ENCODE results near the gene LAMP5.

LAMP5 gene

DNA sequence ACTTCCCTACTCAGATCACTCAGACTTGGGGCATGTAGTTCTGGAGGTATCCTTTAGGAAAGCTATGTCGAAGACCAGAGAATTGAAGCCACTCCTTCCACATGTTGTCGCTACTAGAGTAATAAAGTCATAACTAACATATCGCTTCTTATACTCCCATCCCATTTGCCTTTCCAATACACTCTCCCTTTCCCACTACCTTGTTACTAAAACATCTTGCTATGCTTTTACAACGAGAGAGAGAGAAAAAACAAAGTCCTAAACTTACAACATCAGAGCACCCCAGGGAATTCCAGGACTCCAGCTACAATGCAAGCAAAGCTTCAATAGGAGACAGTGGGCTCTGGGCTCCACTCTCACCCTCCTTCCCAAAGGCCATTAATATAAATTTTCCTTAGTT, 5.1 kb upstream of the LAMP5 start:
- TF ChIP-seq, protein P1, sequence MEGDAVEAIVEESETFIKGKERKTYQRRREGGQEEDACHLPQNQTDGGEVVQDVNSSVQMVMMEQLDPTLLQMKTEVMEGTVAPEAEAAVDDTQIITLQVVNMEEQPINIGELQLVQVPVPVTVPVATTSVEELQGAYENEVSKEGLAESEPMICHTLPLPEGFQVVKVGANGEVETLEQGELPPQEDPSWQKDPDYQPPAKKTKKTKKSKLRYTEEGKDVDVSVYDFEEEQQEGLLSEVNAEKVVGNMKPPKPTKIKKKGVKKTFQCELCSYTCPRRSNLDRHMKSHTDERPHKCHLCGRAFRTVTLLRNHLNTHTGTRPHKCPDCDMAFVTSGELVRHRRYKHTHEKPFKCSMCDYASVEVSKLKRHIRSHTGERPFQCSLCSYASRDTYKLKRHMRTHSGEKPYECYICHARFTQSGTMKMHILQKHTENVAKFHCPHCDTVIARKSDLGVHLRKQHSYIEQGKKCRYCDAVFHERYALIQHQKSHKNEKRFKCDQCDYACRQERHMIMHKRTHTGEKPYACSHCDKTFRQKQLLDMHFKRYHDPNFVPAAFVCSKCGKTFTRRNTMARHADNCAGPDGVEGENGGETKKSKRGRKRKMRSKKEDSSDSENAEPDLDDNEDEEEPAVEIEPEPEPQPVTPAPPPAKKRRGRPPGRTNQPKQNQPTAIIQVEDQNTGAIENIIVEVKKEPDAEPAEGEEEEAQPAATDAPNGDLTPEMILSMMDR (IDR thresholded peaks at IDR 0.05) = no peak
- TF ChIP-seq ZFX (IDR thresholded peaks at IDR 0.05; ENCODE audit: borderline replicate concordance) = no peak

DNA sequence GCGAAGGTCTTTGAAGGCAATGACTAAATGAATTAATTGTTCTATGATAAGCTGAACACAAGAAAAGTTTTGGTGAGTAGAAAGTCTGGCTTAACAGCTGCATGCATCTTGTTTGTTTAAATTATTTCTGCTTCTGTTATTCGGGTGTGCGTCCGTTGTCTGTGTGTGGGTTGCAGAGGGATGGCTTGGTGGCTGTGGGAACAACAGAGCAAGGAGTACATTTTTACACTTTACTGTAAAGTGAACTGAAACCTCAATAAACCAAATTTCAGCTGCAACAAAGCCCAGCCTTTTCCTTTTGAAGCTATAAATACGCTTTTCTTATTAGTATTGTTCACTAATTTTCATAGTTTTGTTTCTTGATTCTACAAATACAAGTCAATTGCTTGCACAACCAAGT, 3.5 kb upstream of the LAMP5 start:
- no peak overlapping the region for H3K27ac ChIP-seq
- no peak for TF ChIP-seq ZFX (IDR thresholded peaks at IDR 0.05; ENCODE audit: borderline replicate concordance)
- TF ChIP-seq, protein P1 (IDR thresholded peaks at IDR 0.05) = no peak

More for the DNA sequence above, 5.1 kb upstream of the LAMP5 start:
- no peak overlapping the region for H3K27ac ChIP-seq

DNA sequence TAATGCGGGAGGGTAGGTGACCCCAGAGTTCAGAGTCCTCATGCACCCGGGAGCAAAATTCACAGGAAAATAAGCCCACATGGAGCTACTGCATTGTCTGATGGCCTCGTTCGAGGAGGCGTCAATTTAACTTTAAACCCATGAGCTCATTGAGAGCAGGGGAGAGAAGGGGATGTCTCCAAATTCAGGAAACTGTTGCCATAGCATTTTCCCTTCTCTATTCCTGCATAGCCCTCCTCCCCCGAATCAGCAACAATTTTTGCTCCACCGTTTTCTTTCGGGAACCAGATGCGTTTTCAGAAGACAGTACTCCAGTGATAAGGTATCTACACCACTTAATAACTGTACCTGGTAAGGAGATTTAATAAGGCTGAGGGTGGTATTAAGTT, 324 bp upstream of the LAMP5 start:
- H3K27ac ChIP-seq = no peak overlapping the region
- TF ChIP-seq, protein P1 (IDR thresholded peaks at IDR 0.05) = no peak
- TF ChIP-seq ZFX (IDR thresholded peaks at IDR 0.05; ENCODE audit: borderline replicate concordance) = no peak

DNA sequence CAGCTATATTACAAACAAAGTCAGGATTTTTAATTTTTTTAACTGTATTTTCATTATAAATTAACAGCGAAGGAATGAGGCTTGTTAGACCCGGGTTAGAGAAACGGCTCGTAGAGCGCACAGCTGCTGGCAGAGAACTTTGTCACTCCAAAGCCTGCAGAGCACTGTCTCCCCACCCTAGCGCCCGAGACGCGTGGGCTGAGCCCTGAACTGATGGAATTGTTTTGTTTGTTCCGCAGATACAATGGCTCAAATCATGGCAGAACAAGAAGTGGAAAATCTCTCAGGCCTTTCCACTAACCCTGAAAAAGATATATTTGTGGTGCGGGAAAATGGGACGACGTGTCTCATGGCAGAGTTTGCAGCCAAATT, 810 bp downstream of the LAMP5 start:
- TF ChIP-seq ZFX (IDR thresholded peaks at IDR 0.05; ENCODE audit: borderline replicate concordance) = no peak
- TF ChIP-seq, protein P1 (IDR thresholded peaks at IDR 0.05) = no peak

DNA sequence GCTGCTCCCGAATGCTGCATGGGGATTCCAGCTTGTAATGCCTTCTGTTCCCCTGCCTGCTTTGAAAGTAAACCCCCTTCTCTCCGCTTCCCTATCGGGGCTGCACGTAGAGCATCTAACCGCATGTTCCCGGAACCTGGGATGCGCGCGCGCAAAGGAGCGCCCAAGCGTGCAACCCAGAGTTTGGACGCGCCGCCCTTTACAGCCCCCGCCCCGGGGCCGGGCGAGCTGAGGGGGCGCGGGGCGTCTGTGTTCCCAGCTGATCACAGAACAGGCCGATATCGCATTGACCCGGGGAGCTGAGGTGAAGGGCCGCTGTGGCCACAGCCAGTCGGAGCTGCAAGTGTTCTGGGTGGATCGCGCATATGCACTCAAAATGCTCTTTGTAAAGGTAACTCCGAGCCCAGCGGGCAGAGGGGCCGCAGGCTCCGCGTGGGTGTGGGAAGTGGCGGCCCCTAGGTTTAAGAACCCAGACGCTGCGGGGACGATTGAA, 1.4 kb downstream of the LAMP5 start:
- H3K27ac ChIP-seq = no peak overlapping the region
- TF ChIP-seq, protein P1 (IDR thresholded peaks at IDR 0.05) = no peak
- TF ChIP-seq ZFX (IDR thresholded peaks at IDR 0.05; ENCODE audit: borderline replicate concordance) = no peak

More for the DNA sequence above, 810 bp downstream of the LAMP5 start:
- H3K27ac ChIP-seq = no peak overlapping the region

DNA sequence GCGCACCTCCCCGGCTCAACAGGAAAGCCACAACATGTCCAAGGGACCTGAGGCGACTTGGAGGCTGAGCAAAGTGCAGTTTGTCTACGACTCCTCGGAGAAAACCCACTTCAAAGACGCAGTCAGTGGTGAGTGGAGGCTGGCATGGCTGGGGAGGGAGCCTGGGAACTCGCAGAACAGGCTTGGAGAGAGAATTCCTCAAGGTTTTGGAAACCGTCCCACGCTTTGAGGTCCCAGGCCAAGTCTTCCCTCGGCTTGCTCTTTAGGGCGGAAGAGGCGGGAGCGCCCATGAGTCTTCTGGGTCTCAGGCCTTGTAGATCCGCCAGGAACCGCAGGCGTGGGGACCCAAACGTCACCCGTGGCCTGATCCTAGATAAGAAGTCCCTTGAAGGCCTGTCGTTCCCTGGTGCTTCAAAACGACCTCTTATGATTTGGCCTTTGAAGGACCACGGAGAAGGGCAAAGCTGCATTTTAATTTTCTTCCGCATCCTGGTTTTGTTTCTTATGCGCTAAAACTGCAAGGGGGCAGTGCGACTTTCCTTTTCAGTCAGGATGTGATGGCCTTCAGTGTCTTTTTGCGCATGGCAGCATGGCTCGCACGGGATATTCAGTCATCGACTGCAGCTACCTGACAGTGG, 2.0 kb downstream of the LAMP5 start:
- TF ChIP-seq ZFX (IDR thresholded peaks at IDR 0.05; ENCODE audit: borderline replicate concordance) = no peak
- TF ChIP-seq, protein P1 (IDR thresholded peaks at IDR 0.05) = no peak
- H3K27ac ChIP-seq = no peak overlapping the region

DNA sequence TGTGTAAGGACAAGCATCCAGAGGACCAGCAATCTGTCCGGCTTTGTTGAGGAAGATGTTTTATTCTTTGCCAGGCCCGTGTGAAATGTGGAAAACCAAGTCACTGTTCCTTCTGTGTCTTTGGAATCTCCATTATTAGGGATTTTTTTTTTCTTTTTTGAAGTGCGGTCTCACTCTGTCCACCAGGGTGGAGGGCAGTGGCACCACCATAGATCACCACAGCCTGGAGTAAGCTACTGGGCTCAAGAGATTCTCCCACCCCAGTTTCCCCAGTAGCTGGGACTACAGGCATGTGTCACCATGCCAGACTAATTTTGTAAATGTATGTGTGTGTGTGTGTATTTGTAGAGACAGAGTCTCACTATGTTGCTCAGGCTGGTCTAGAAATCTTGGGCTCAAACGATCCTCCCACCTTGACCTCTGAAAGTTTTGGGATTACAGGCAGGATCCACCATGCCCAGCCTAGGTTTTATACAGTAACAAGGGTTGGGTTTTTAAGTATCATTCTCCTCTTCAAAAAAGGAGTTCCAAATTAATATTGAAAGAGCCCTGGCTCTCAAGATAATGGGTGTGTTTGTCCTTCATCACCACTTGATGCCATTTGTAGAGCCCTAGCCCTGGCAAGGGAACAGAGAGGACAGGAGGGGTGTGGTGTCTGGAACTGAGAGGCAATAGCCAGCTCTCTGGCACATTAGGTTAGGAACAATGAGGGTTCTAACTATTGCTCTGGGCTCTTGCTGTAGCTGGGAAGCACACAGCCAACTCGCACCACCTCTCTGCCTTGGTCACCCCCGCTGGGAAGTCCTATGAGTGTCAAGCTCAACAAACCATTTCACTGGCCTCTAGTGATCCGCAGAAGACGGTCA, 3.1 kb downstream of the LAMP5 start:
- H3K27ac ChIP-seq = no peak overlapping the region
- no peak for TF ChIP-seq ZFX (IDR thresholded peaks at IDR 0.05; ENCODE audit: borderline replicate concordance)
- TF ChIP-seq, protein P1 (IDR thresholded peaks at IDR 0.05) = no peak

Measured in 22Rv1 (cell line).